Neuronal stem cell (in vitro differentiated cells): ENCODE measurements around the gene SEPTIN5.
A peak's percentile ranks its signal among the peaks of the same experiment; 100 is the strongest.

Experiments used
- DNase-seq: peaks from one replicate; pipeline ENCODE4 v3.0.0-alpha.2; 2013; ENCODE audit warnings: low spot score
- H2AFZ ChIP-seq: one replicate; pipeline ENCODE4 v1.6.1; 2013; ENCODE audit warnings: mild to moderate bottlenecking, low read length, inconsistent platforms
- H2AK5ac ChIP-seq: 2 replicates; pipeline ENCODE4 v1.6.1; 2013; ENCODE audit warnings: low read depth, mild to moderate bottlenecking, inconsistent platforms, low read length, moderate library complexity, mixed read lengths
- H2BK120ac ChIP-seq: 2 replicates; pipeline ENCODE4 v1.6.1; 2013; ENCODE audit warnings: low read depth, mild to moderate bottlenecking, inconsistent platforms, low read length, moderate library complexity, mixed read lengths
- H2BK12ac ChIP-seq: one replicate; pipeline ENCODE4 v1.6.1; 2013; ENCODE audit warnings: low read length, inconsistent platforms
- H2BK15ac ChIP-seq: 2 replicates; pipeline ENCODE4 v1.6.1; 2013; ENCODE audit warnings: mild to moderate bottlenecking, low read length, inconsistent platforms, mixed read lengths
- H2BK5ac ChIP-seq: one replicate; pipeline ENCODE4 v1.6.1; 2013; ENCODE audit warnings: inconsistent platforms, mild to moderate bottlenecking, low read length, moderate library complexity
- H3K14ac ChIP-seq: one replicate; pipeline ENCODE4 v1.6.1; 2013; ENCODE audit warnings: low read length, inconsistent platforms
- H3K18ac ChIP-seq: 2 replicates; pipeline ENCODE4 v1.6.1; 2013; ENCODE audit warnings: low read length, inconsistent platforms
- H3K23ac ChIP-seq: 2 replicates; pipeline ENCODE4 v1.6.1; 2013; ENCODE audit warnings: low read depth, mild to moderate bottlenecking, mixed read lengths, low read length, inconsistent platforms; ENCODE audit not compliant: poor library complexity
- H3K27ac ChIP-seq: replicated peaks from 3 replicates; pipeline ENCODE4 v1.5.1; 2013; ENCODE audit warnings: low read length, inconsistent platforms
- H3K27me3 ChIP-seq, 3 experiments: 2 replicates each; pipeline ENCODE4 v1.6.1; 2013; ENCODE audit warnings: low read length in 3 of 3, mild to moderate bottlenecking in 2 of 3, inconsistent platforms in 1 of 3, low read depth in 1 of 3, mixed read lengths in 1 of 3, moderate library complexity in 1 of 3; ENCODE audit not compliant: control insufficient read depth in 3 of 3, insufficient read depth in 3 of 3
- H3K36me3 ChIP-seq, 2 donors: replicated peaks in 1 of 2; 2 replicates each; pipeline ENCODE4 v1.6.1; 2013; ENCODE audit warnings: low read length in 2 of 2; ENCODE audit not compliant: control insufficient read depth in 2 of 2, insufficient read depth in 2 of 2
- H3K4ac ChIP-seq: 2 replicates; pipeline ENCODE4 v1.6.1; 2013; ENCODE audit warnings: inconsistent platforms, mild to moderate bottlenecking, low read length, moderate library complexity
- H3K4me1 ChIP-seq, 2 donors: 1 replicate in 1 of 2; 2 replicates in 1 of 2; pipeline ENCODE4 v1.6.1; 2013; ENCODE audit warnings: low read length in 2 of 2, low read depth in 1 of 2; ENCODE audit not compliant: control insufficient read depth in 2 of 2, insufficient read depth in 1 of 2
- H3K4me2 ChIP-seq: one replicate; pipeline ENCODE4 v1.6.1; 2013; ENCODE audit warnings: mild to moderate bottlenecking, low read length, inconsistent platforms; ENCODE audit not compliant: insufficient read depth, poor library complexity, severe bottlenecking
- H3K4me3 ChIP-seq, 2 donors: 2 replicates each; pipeline ENCODE4 v1.5.1; 2013; ENCODE audit warnings: low read length in 2 of 2, mild to moderate bottlenecking in 2 of 2, inconsistent platforms in 1 of 2, moderate library complexity in 1 of 2
- H3K79me1 ChIP-seq: one replicate; pipeline ENCODE4 v1.6.1; 2013; ENCODE audit warnings: low read depth, mild to moderate bottlenecking, inconsistent platforms, low read length, moderate library complexity
- H3K9ac ChIP-seq: one replicate; pipeline ENCODE4 v1.6.1; 2013; ENCODE audit warnings: mild to moderate bottlenecking, low read depth, low read length, inconsistent platforms; ENCODE audit not compliant: poor library complexity
- H3K9me3 ChIP-seq, 2 donors: replicated peaks in 1 of 2; 2 replicates each; pipeline versions ENCODE3 to v1.6.1; 2013; ENCODE audit warnings: low read length in 2 of 2, mild to moderate bottlenecking in 2 of 2, inconsistent platforms in 1 of 2, low read depth in 1 of 2, mixed read lengths in 1 of 2, moderate library complexity in 1 of 2; ENCODE audit not compliant: control insufficient read depth in 2 of 2, insufficient read depth in 1 of 2
- H4K8ac ChIP-seq: one replicate; pipeline ENCODE4 v1.6.1; 2013; ENCODE audit warnings: low read depth, mild to moderate bottlenecking, inconsistent platforms, low read length, moderate library complexity
- H4K91ac ChIP-seq: one replicate; pipeline ENCODE4 v1.6.1; 2013; ENCODE audit warnings: low read length, low read depth, mild to moderate bottlenecking, inconsistent platforms; ENCODE audit not compliant: poor library complexity
- WGBS, 2 donors: extraction: QIAGEN DNeasy Blood & Tissue Kit; methylation state at CpG; one replicate each; pipeline ENCODE4 v1.1.7; 2013; ENCODE audit warnings: missing lambda C conversion rate in 2 of 2, mixed read lengths in 1 of 2; ENCODE audit not compliant: insufficient read length in 2 of 2, insufficient replicate concordance in 1 of 2; ENCODE audit errors: extremely low coverage in 2 of 2; 5-methylcytosine and 5-hydroxymethylcytosine counted together

SEPTIN5 gene

DNA sequence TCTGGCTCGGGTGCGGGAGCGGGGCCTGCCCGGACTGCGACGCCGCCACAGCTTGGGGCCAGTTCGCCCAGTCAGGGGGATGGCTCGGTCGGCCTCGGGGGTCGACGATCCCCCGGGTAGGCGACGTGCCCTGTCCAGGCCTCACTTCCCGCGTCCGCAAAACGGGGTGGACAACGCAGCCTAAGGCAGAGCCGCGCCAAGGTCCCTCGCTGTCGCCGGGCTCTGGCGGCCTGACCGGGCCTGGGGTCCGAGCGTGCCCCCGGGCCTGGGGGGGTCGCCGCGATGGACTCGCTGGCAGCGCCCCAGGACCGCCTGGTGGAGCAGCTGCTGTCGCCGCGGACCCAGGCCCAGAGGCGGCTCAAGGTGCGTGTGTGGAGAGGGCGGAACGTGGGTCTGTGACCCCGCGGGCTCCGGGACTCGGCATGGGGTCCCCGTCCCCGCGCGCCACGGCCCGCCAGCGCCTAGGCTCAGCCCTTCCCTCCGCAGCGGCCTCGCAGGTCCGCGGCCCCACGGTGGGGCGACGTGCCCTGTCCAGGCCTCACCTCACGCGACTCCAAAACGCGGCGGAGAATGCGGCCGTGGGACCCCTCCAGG lies 4.2 kb downstream of the SEPTIN5 start:
- Histone ChIP-seq H3K14ac (peak overlapping the region; percentile 56), H2AK5ac (peak overlapping the region; percentile 92), H3K79me1 (peaks cover 6% of the 10 kb centered on the region), H4K8ac (no peak overlapping the region), H3K9me3 (peaks cover 9 to 14% of the 10 kb centered on the region in 2 donors), H3K4ac (peak overlapping the region; percentile 66), H2AFZ (peak overlapping the region; percentile 98), H2BK120ac (peak overlapping the region; percentile 54), H3K23ac (peak overlapping the region; percentile 99), H3K18ac (peak overlapping the region; percentile 99), H2BK15ac (peak overlapping the region; percentile 98), H3K4me3 (peak overlapping the region; percentile 44 to 80), H3K9ac (peak overlapping the region; percentile 90), H3K36me3 (peaks cover 0 to 7% of the 10 kb centered on the region in 2 donors), H3K4me1 (peaks cover 17 to 27% of the 10 kb centered on the region in 2 donors), H2BK12ac (no peak overlapping the region), H3K27ac (no peak overlapping the region), H3K4me2 (peak overlapping the region; percentile 100), H3K27me3 (peaks cover 46 to 81% (median 81%) of the 10 kb centered on the region in 3 experiments), H4K91ac (no peak overlapping the region), H2BK5ac (peak overlapping the region; percentile 87)
- no peak for DNase-seq
- no CpG with 5 or more reads among the region's 70 CpGs for WGBS, 2 donors

DNA sequence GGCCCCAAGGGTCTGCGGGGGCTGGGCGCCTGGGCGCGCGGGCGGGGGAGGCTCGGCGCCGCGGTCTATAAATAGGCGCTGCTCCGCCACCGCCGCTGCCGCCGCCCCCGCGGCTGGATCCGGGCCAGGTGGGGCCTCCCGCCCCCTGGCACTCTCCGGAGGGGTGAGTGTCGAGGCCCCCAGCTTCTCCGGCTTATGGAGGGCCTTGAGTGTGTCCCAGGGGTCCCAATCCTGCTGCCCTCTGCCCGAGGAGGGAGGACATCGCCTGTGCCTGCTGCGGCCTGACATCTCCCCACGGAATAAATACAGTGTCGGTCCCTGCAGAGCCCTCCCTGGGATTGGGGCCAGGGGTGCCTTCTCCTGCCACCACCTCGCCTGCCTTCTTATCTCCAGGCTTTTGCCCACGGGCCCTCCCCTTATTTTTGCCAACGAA lies 4.8 kb downstream of the SEPTIN5 start:
- H3K4me2 ChIP-seq: peak overlapping the region; percentile 100
- H2BK5ac ChIP-seq: no peak overlapping the region
- H3K9ac ChIP-seq: no peak overlapping the region
- peaks cover 50 to 82% (median 81%) of the 10 kb centered on the region in 3 experiments for H3K27me3 ChIP-seq
- H3K36me3 ChIP-seq: peaks cover 0 to 7% of the 10 kb centered on the region in 2 donors
- DNase-seq: no peak
- no peak overlapping the region for H4K8ac ChIP-seq
- no CpG with 5 or more reads among the region's 31 CpGs for WGBS, 2 donors
- H3K18ac ChIP-seq: peak overlapping the region; percentile 99
- H3K4me3 ChIP-seq: no peak overlapping the region
- no peak overlapping the region for H2BK120ac ChIP-seq
- peaks cover 6% of the 10 kb centered on the region for H3K79me1 ChIP-seq
- peak overlapping the region; percentile 99 for H3K23ac ChIP-seq
- no peak overlapping the region for H4K91ac ChIP-seq
- peak overlapping the region; percentile 10 for H2BK12ac ChIP-seq
- no peak overlapping the region for H2AFZ ChIP-seq
- peaks cover 18 to 27% of the 10 kb centered on the region in 2 donors for H3K4me1 ChIP-seq
- peak overlapping the region; percentile 21 for H3K14ac ChIP-seq
- no peak overlapping the region for H3K27ac ChIP-seq
- H2BK15ac ChIP-seq: peak overlapping the region; percentile 98
- H3K4ac ChIP-seq: no peak overlapping the region
- peak overlapping the region; percentile 70 for H2AK5ac ChIP-seq
- peaks cover 9 to 14% of the 10 kb centered on the region in 2 donors for H3K9me3 ChIP-seq

DNA sequence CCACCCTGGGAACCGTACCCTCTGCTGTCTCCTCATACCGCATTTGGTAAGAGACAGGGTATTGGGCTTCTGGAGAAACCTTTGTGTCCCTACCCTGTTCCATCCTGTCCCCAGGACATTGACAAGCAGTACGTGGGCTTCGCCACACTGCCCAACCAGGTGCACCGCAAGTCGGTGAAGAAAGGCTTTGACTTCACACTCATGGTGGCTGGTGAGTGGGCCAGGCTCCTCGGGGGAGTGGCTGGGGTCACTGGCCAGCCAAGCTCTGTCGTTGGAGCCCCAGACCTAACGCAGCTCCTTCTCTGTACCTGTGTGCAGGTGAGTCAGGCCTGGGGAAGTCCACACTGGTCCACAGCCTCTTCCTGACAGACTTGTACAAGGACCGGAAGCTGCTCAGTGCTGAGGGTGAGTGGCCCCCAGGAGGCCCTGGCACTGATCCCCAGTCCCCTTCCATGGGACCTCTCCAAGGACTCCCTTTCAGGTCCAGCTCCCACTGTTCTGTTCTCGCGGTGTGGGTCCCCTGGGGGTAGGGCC lies 5.3 kb downstream of the SEPTIN5 start:
- H3K79me1 ChIP-seq: peaks cover 6% of the 10 kb centered on the region
- H3K27me3 ChIP-seq: peaks cover 52 to 87% (median 86%) of the 10 kb centered on the region in 3 experiments
- H3K18ac ChIP-seq: peak overlapping the region; percentile 28
- DNase-seq: no peak
- peak overlapping the region; percentile 10 for H2BK12ac ChIP-seq
- no peak overlapping the region for H3K4me2 ChIP-seq
- H3K14ac ChIP-seq: peak overlapping the region; percentile 21
- H3K36me3 ChIP-seq: peaks cover 0 to 7% of the 10 kb centered on the region in 2 donors
- no peak overlapping the region for H2BK120ac ChIP-seq
- no peak overlapping the region for H3K9ac ChIP-seq
- no peak overlapping the region for H4K8ac ChIP-seq
- peak overlapping the region; percentile 99 for H3K23ac ChIP-seq
- no peak overlapping the region for H2AFZ ChIP-seq
- H2AK5ac ChIP-seq: peak overlapping the region; percentile 84
- H3K4ac ChIP-seq: no peak overlapping the region
- no peak overlapping the region for H3K27ac ChIP-seq
- H3K9me3 ChIP-seq: peaks cover 9 to 14% of the 10 kb centered on the region in 2 donors
- peaks cover 18 to 30% of the 10 kb centered on the region in 2 donors for H3K4me1 ChIP-seq
- no CpG with 5 or more reads among the region's 12 CpGs for WGBS, 2 donors
- peak overlapping the region; percentile 98 for H2BK15ac ChIP-seq
- no peak overlapping the region for H3K4me3 ChIP-seq
- no peak overlapping the region for H4K91ac ChIP-seq
- no peak overlapping the region for H2BK5ac ChIP-seq

DNA sequence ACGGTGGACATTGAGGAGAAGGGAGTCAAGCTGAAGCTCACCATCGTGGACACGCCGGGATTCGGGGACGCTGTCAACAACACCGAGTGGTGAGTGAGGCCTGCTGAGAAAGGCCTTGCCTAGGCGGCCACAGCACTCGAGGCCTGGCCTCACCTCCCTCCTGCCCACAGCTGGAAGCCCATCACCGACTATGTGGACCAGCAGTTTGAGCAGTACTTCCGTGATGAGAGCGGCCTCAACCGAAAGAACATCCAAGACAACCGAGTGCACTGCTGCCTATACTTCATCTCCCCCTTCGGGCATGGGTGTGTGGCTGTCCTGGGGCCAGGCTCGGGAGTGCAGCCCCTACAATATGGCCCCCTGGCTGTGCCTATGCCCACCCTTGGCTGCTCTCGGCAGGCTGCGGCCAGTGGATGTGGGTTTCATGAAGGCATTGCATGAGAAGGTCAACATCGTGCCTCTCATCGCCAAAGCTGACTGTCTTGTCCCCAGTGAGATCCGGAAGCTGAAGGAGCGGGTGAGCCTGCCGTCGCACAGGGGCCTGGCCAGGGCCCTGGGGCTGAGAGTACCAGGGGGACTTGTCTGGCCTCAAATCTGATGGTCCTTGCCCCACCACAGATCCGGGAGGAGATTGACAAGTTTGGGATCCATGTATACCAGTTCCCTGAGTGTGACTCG lies 6.0 kb downstream of the SEPTIN5 start:
- H2BK5ac ChIP-seq: no peak overlapping the region
- no peak overlapping the region for H2BK120ac ChIP-seq
- no peak overlapping the region for H2AFZ ChIP-seq
- H2AK5ac ChIP-seq: peak overlapping the region; percentile 84
- H3K27me3 ChIP-seq: peaks cover 59 to 87% (median 86%) of the 10 kb centered on the region in 3 experiments
- H3K27ac ChIP-seq: no peak overlapping the region
- no peak overlapping the region for H4K91ac ChIP-seq
- no peak overlapping the region for H3K9ac ChIP-seq
- H2BK12ac ChIP-seq: peak overlapping the region; percentile 59
- no peak overlapping the region for H4K8ac ChIP-seq
- H3K4me2 ChIP-seq: no peak overlapping the region
- H3K4me1 ChIP-seq: peaks cover 13 to 31% of the 10 kb centered on the region in 2 donors
- no peak overlapping the region for H3K4ac ChIP-seq
- peak overlapping the region; percentile 47 for H2BK15ac ChIP-seq
- peak overlapping the region; percentile 99 for H3K23ac ChIP-seq
- WGBS, 2 donors: no CpG with 5 or more reads among the region's 26 CpGs
- H3K18ac ChIP-seq: no peak overlapping the region
- H3K14ac ChIP-seq: no peak overlapping the region
- DNase-seq: no peak
- no peak overlapping the region for H3K4me3 ChIP-seq
- H3K79me1 ChIP-seq: peaks cover 6% of the 10 kb centered on the region
- H3K9me3 ChIP-seq: peaks cover 11 to 14% of the 10 kb centered on the region in 2 donors
- H3K36me3 ChIP-seq: peaks cover 0 to 7% of the 10 kb centered on the region in 2 donors
